Measurements from ENCODE around the gene HOXC4.

Gene HOXC4

GRCh38 chr12:54016051-54016450 is 37.6 kb upstream of the HOXC4 start:
- DNase-seq (ENCODE audit: low read depth): no peak

GRCh38 chr12:54016478-54016964 is 37.1 kb upstream of the HOXC4 start:
- no peak for DNase-seq (ENCODE audit: low read depth)

GRCh38 chr12:54017027-54017788 is 36.4 kb upstream of the HOXC4 start:
- no peak for DNase-seq (ENCODE audit: low read depth)

GRCh38 chr12:54017878-54018467 is 35.7 kb upstream of the HOXC4 start:
- DNase-seq (ENCODE audit: low read depth): peak; percentile 23

- no peak for DNase-seq (ENCODE audit: low read depth)
These were observed 35.1 kb upstream of the HOXC4 start for GRCh38 chr12:54018468-54018984.

GRCh38 chr12:54019091-54019811 is 34.4 kb upstream of the HOXC4 start:
- DNase-seq (ENCODE audit: low read depth): no peak

GRCh38 chr12:54019924-54020590 is 33.6 kb upstream of the HOXC4 start:
- DNase-seq (ENCODE audit: low read depth): no peak

GRCh38 chr12:54020591-54021405 is 32.8 kb upstream of the HOXC4 start:
- DNase-seq (ENCODE audit: low read depth): no peak

GRCh38 chr12:54021432-54022013 is 32.1 kb upstream of the HOXC4 start:
- no peak for DNase-seq (ENCODE audit: low read depth)

GRCh38 chr12:54022960-54023884 is 30.4 kb upstream of the HOXC4 start:
- DNase-seq (ENCODE audit: low read depth): no peak

- DNase-seq (ENCODE audit: low read depth): no peak
These were observed 29.5 kb upstream of the HOXC4 start for GRCh38 chr12:54024127-54024526.

GRCh38 chr12:54024581-54025305 is 28.9 kb upstream of the HOXC4 start:
- no peak for DNase-seq (ENCODE audit: low read depth)

GRCh38 chr12:54025499-54026405 is 27.9 kb upstream of the HOXC4 start:
- DNase-seq (ENCODE audit: low read depth): no peak

GRCh38 chr12:54026640-54027441 is 26.8 kb upstream of the HOXC4 start:
- DNase-seq (ENCODE audit: low read depth): no peak

GRCh38 chr12:54027442-54027786 is 26.2 kb upstream of the HOXC4 start:
- DNase-seq (ENCODE audit: low read depth): no peak

GRCh38 chr12:54028314-54029201 is 25.1 kb upstream of the HOXC4 start, which contains the start of gene HOXC6:
TSS of gene HOXC6 (plus strand) at chr12:54028440. CDS start at chr12:54028522, 82 bp downstream.
- peak; percentile 42 for DNase-seq (ENCODE audit: low read depth)

Measured in iris pigment epithelial cell (primary cell).